ENCODE results near the gene SAMD9.
A peak's percentile ranks its signal among the peaks of the same experiment; 100 is the strongest.

Gene SAMD9

DNA sequence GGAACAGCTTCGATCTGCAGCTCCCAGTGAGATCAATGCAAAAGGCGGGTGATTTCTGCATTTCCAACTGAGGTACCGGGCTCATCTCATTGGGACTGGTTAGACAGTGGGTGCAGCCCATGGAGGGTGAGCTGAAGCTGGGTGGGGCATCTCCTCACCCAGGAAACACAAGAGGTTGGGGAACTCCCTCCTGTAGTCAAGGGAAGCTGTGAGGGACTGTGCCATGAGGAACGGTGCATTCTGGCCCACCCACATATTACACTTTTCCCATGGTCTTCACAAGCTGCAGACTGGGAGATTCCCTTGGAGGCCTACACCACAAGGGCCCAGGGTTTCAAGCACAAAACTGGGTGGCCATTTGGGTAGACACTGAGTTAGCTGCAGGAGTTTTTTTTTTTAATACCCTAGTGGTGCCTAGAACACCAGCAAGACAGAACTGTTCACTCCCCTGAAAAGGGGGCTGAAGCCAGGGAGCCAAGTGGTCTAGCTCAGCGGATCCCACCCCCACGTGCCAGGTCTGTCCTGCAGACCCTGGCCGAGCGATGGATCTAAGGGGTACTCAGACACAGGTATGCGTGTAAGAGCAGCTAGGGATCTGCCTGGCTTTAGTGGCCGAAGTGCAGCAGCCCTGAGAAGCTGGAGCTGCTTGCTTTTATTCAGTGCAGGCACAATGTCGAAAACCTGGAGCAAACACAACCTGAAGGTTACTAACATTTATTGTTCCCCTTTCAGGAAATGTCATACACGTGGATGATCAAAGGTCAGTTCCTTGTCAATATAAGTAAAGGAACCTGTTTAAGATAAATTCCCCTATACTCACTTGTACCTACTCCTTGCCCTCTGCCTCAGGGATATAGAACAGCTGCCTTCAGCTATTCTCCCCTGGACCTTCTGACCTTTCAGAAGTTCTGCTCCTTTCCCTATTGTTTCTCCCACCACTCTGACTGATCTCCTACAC, 3.1 kb upstream of the SAMD9 start:
- peaks cover 4% of the 10 kb centered on the region for H3K9me3 ChIP-seq (ENCODE audit: severe bottlenecking)
- no peaks in the 10 kb centered on the region for H3K27me3 ChIP-seq (ENCODE audit: insufficient read depth, poor library complexity, severe bottlenecking)
- no peaks in the 10 kb centered on the region for H3K36me3 ChIP-seq (ENCODE audit: low read depth)
- peaks cover 31% of the 10 kb centered on the region for H3K4me1 ChIP-seq (ENCODE audit: insufficient read depth, poor library complexity, severe bottlenecking)
- TF ChIP-seq, protein P1, sequence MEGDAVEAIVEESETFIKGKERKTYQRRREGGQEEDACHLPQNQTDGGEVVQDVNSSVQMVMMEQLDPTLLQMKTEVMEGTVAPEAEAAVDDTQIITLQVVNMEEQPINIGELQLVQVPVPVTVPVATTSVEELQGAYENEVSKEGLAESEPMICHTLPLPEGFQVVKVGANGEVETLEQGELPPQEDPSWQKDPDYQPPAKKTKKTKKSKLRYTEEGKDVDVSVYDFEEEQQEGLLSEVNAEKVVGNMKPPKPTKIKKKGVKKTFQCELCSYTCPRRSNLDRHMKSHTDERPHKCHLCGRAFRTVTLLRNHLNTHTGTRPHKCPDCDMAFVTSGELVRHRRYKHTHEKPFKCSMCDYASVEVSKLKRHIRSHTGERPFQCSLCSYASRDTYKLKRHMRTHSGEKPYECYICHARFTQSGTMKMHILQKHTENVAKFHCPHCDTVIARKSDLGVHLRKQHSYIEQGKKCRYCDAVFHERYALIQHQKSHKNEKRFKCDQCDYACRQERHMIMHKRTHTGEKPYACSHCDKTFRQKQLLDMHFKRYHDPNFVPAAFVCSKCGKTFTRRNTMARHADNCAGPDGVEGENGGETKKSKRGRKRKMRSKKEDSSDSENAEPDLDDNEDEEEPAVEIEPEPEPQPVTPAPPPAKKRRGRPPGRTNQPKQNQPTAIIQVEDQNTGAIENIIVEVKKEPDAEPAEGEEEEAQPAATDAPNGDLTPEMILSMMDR (IDR thresholded peaks at IDR 0.05; ENCODE audit: poor library complexity, severe bottlenecking), result no peak
- H3K27ac ChIP-seq (ENCODE audit: poor library complexity, severe bottlenecking), result no peak overlapping the region
- DNase-seq (ENCODE audit: low spot score) (no peak), ATAC-seq (ENCODE audit: low read depth) (no peak)
- H3K4me3 ChIP-seq (ENCODE audit: severe bottlenecking), result no peak overlapping the region

DNA sequence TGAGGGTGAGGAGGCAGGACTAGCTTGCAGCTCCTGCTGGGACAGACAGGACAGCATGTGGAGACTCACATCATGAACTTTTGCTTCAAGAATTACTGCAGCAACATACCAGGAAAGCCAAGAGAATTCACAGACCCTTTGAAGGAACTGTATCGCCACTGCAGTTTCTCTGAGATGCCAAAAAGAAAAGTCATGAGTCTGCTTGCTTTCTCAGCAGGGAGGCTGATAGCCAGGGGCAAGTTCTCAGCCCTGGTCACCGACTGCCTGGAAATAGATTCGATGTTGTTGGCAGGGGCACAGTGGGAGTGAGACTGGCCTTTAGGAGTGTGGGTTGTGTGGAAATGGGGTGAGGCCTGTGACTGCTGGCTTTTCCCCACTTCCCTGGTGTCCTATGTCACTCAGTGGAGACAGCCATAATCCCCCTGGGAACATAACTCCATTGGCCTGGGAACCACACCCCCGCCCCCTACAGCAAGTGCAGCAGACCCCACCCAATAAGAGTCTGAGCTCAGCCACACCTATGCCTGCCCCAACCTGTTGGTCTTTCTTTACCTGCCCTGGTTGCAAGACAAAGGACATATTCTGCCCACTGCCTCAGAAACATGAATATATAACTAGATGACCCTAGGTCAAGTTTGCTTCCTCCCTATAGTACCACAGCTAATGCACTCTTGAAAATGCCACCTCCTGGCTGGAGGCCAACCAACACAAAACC, 1.6 kb upstream of the SAMD9 start:
- TF ChIP-seq, protein P1 (IDR thresholded peaks at IDR 0.05; ENCODE audit: poor library complexity, severe bottlenecking), result no peak
- H3K36me3 ChIP-seq (ENCODE audit: low read depth), result no peaks in the 10 kb centered on the region; the same call in 1 of the 2 replicates
- peaks cover 44% of the 10 kb centered on the region for H3K4me1 ChIP-seq (ENCODE audit: insufficient read depth, poor library complexity, severe bottlenecking)
- H3K27ac ChIP-seq (ENCODE audit: poor library complexity, severe bottlenecking), result peak overlapping the region; percentile 72
- no peak overlapping the region for H3K4me3 ChIP-seq (ENCODE audit: severe bottlenecking)
- no peak for ATAC-seq (ENCODE audit: low read depth)
- H3K9me3 ChIP-seq (ENCODE audit: severe bottlenecking), result peaks cover 4% of the 10 kb centered on the region
- no peaks in the 10 kb centered on the region for H3K27me3 ChIP-seq (ENCODE audit: insufficient read depth, poor library complexity, severe bottlenecking)
- DNase-seq (ENCODE audit: low spot score), result no peak

DNA sequence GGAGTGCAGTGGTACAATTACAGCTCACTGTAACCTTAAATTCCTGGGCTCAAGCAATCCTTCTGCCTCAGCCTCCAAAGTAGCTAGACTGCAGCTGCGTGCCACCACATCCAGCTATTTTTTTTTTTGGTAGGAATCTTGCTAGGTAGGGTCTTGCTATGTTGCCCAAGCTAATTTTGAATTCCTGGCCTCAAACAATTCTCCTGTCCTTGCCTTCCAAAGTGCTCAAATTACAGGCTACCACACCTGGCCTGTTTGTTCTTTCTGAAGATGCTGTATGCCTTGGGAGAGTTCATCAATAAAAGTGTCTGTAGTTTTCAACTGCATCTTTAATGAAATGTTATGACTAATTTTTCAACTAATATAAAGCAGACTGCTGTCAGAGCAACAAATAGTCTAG, 452 bp downstream of the SAMD9 start:
- H3K4me1 ChIP-seq (ENCODE audit: insufficient read depth, poor library complexity, severe bottlenecking), result peaks cover 44% of the 10 kb centered on the region
- ATAC-seq (ENCODE audit: low read depth) (peak; percentile 15; the same call in 2 of the 3 replicates), DNase-seq (ENCODE audit: low spot score) (no peak)

DNA sequence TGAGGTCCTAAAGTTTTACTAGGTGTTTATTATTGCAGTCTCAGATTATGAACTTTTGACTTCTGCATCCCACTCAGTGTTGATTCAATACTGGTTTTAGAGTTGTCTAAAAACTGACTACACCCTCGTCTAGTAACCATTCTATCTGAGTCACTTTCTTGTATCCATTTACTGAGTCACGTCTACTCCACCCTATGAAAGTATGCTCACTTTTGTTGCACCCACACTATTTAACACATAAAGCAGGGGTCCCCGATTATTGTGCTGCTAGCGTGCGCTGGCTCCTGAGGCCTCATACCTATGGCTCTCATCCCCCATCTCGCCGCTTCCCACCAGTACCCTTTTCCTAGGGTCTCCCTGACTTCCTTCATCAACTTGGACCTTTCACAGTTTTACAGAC, 2.0 kb downstream of the SAMD9 start:
- ATAC-seq (ENCODE audit: low read depth), result peak; percentile 93
- Histone ChIP-seq H3K4me3 (ENCODE audit: severe bottlenecking) (no peak overlapping the region), H3K27ac (ENCODE audit: poor library complexity, severe bottlenecking) (peak overlapping the region; percentile 72), H3K9me3 (ENCODE audit: severe bottlenecking) (peaks cover 4% of the 10 kb centered on the region), H3K4me1 (ENCODE audit: insufficient read depth, poor library complexity, severe bottlenecking) (peaks cover 44% of the 10 kb centered on the region), H3K36me3 (ENCODE audit: low read depth) (no peaks in the 10 kb centered on the region; the same call in 1 of the 2 replicates), H3K27me3 (ENCODE audit: insufficient read depth, poor library complexity, severe bottlenecking) (no peaks in the 10 kb centered on the region)
- no peak for DNase-seq (ENCODE audit: low spot score)
- TF ChIP-seq, protein P1 (IDR thresholded peaks at IDR 0.05; ENCODE audit: poor library complexity, severe bottlenecking), result no peak

More for the DNA sequence above, 452 bp downstream of the SAMD9 start:
- TF ChIP-seq, protein P1 (IDR thresholded peaks at IDR 0.05; ENCODE audit: poor library complexity, severe bottlenecking), result no peak
- Histone ChIP-seq H3K36me3 (ENCODE audit: low read depth) (no peaks in the 10 kb centered on the region; the same call in 1 of the 2 replicates), H3K4me3 (ENCODE audit: severe bottlenecking) (peak overlapping the region; percentile 30), H3K27me3 (ENCODE audit: insufficient read depth, poor library complexity, severe bottlenecking) (no peaks in the 10 kb centered on the region), H3K27ac (ENCODE audit: poor library complexity, severe bottlenecking) (peak overlapping the region; percentile 72), H3K9me3 (ENCODE audit: severe bottlenecking) (peaks cover 4% of the 10 kb centered on the region)

Data from RWPE2 (cell line).